Measurements from ENCODE around the gene FLT1.

Gene FLT1

GRCh38 chr13:28457521-28457920 lies 37.4 kb downstream of the FLT1 start:
- no peak for DNase-seq

- no peak for DNase-seq
Observed at GRCh38 chr13:28455580-28456194, 39.2 kb downstream of the FLT1 start.

GRCh38 chr13:28452755-28453154 lies 42.2 kb downstream of the FLT1 start:
- DNase-seq = no peak

GRCh38 chr13:28451482-28452217 lies 43.3 kb downstream of the FLT1 start:
- no peak for DNase-seq

- no peak for DNase-seq
Observed at GRCh38 chr13:28449826-28450773, 44.8 kb downstream of the FLT1 start.

GRCh38 chr13:28448651-28449358 lies 46.1 kb downstream of the FLT1 start:
- DNase-seq = no peak

- no peak for DNase-seq
Observed at GRCh38 chr13:28447989-28448388, 46.9 kb downstream of the FLT1 start.

GRCh38 chr13:28447206-28447605 lies 47.7 kb downstream of the FLT1 start:
- no peak for DNase-seq

GRCh38 chr13:28442839-28443238 lies 52.1 kb downstream of the FLT1 start:
- no peak for DNase-seq

- no peak for DNase-seq
Observed at GRCh38 chr13:28441529-28441928, 53.4 kb downstream of the FLT1 start.

- DNase-seq = no peak
Observed at GRCh38 chr13:28440774-28441504, 54.0 kb downstream of the FLT1 start.

GRCh38 chr13:28438598-28439334 lies 56.2 kb downstream of the FLT1 start:
- DNase-seq = no peak

- DNase-seq = no peak
Observed at GRCh38 chr13:28438067-28438466, 56.9 kb downstream of the FLT1 start.

- DNase-seq = no peak
Observed at GRCh38 chr13:28435917-28436316, 59.0 kb downstream of the FLT1 start.

GRCh38 chr13:28434926-28435325 lies 60.0 kb downstream of the FLT1 start:
- DNase-seq = no peak

- DNase-seq = no peak
Observed at GRCh38 chr13:28432816-28433560, 61.9 kb downstream of the FLT1 start.

GRCh38 chr13:28429685-28430290 lies 65.1 kb downstream of the FLT1 start:
- DNase-seq = no peak

- DNase-seq = no peak
Observed at GRCh38 chr13:28429096-28429495, 65.8 kb downstream of the FLT1 start.

GRCh38 chr13:28426381-28426780 lies 68.5 kb downstream of the FLT1 start:
- no peak for DNase-seq

- no peak for DNase-seq
Observed at GRCh38 chr13:28425793-28426192, 69.1 kb downstream of the FLT1 start.

All from stimulated activated CD4-positive, alpha-beta T cell treated with anti-CD3 and anti-CD28 coated beads, Interleukin-4, amount 100 ng/mL, for 24 hours (primary cell).